OCI-LY1 (cell line): Measurements from ENCODE around the gene ENDOD1.
"Not testable (repeated sequence)": the region's sequence is repeated elsewhere in the genome, so short reads cannot be mapped to it uniquely, and the experiment has no call there.

ENCODE experiments used
- H2AFZ ChIP-seq: fragments of 200-600 bp; sonication (generic), shearing (Covaris generic); 2 replicates; pipeline ENCODE4 v1.6.0; 2014; ENCODE audit warnings: antibody characterized with exemption, mild to moderate bottlenecking, low read length
- H3F3A ChIP-seq: fragments of 200-600 bp; sonication (generic), shearing (Covaris generic); 2 replicates; pipeline ENCODE4 v1.6.0; 2014; ENCODE audit warnings: mild to moderate bottlenecking, antibody characterized with exemption, low read length, moderate library complexity; ENCODE audit not compliant: insufficient read depth
- H3K27ac ChIP-seq: fragments of 200-600 bp; sonication (generic); 2 replicates; pipeline ENCODE4 v1.5.1; 2014; ENCODE audit warnings: low read length, mixed run types, mild to moderate bottlenecking, low read depth; ENCODE audit not compliant: poor library complexity, severe bottlenecking
- H3K27me3 ChIP-seq: fragments of 200-600 bp; sonication (generic); 2 replicates; pipeline ENCODE4 v1.6.0; 2014; ENCODE audit warnings: antibody characterized with exemption, mild to moderate bottlenecking, low read length, moderate library complexity; ENCODE audit not compliant: insufficient read depth
- H3K36me3 ChIP-seq: fragments of 200-600 bp; sonication (generic); 2 replicates; pipeline ENCODE4 v1.6.1; 2014; ENCODE audit warnings: mild to moderate bottlenecking, antibody characterized with exemption, low read length, moderate library complexity, mixed read lengths; ENCODE audit not compliant: insufficient read depth
- H3K4me1 ChIP-seq: fragments of 200-600 bp; sonication (generic); 2 replicates; pipeline ENCODE4 v1.5.1; 2014; ENCODE audit warnings: mild to moderate bottlenecking, low read length, moderate library complexity; ENCODE audit not compliant: insufficient read depth, severe bottlenecking
- H3K4me2 ChIP-seq: fragments of 200-600 bp; sonication (generic), shearing (Covaris generic); 2 replicates; pipeline ENCODE4 v1.6.1; 2014; ENCODE audit warnings: low read length
- H3K4me3 ChIP-seq: fragments of 200-600 bp; sonication (generic); 2 replicates; pipeline ENCODE4 v1.5.1; 2014; ENCODE audit warnings: low read length, low read depth, mild to moderate bottlenecking, mixed read lengths; ENCODE audit not compliant: poor library complexity, severe bottlenecking
- H3K79me2 ChIP-seq: fragments of 200-600 bp; shearing (Covaris generic); 2 replicates; pipeline ENCODE4 v1.6.1; 2016; ENCODE audit warnings: mixed run types, low read length, mixed read lengths; ENCODE audit not compliant: insufficient read depth
- H3K9ac ChIP-seq: fragments of 200-600 bp; sonication (generic), shearing (Covaris generic); 2 replicates; pipeline ENCODE4 v1.6.1; 2014; ENCODE audit warnings: mild to moderate bottlenecking, low read length, mixed read lengths
- H3K9me2 ChIP-seq: fragments of 200-600 bp; sonication (generic), shearing (Covaris generic); 2 replicates; pipeline ENCODE4 v1.6.1; 2014; ENCODE audit warnings: low read depth, mild to moderate bottlenecking, low read length, mixed read lengths
- H3K9me3 ChIP-seq: fragments of 200-600 bp; shearing (Covaris generic); 2 replicates; pipeline ENCODE4 v1.6.1; 2014; ENCODE audit warnings: low read length, mixed read lengths
- H4K20me1 ChIP-seq: fragments of 200-600 bp; sonication (generic), shearing (Covaris generic); 2 replicates; pipeline ENCODE4 v1.6.0; 2016; ENCODE audit warnings: mild to moderate bottlenecking, low read length; ENCODE audit not compliant: insufficient read depth
- EZH2 ChIP-seq: fragments of 200-600 bp; sonication (generic), shearing (Covaris generic); IDR thresholded peaks from 2 replicates; pipeline ENCODE4 v1.8.0; 2017; ENCODE audit warnings: borderline replicate concordance, mixed run types, mild to moderate bottlenecking, antibody characterized with exemption, low read length, moderate library complexity, mixed read lengths
- TF ChIP-seq, protein P1 (sequence below): fragments of 200-600 bp; sonication (generic), shearing (Covaris generic); IDR thresholded peaks from 2 replicates; pipeline ENCODE4 v1.5.1; 2017; ENCODE audit warnings: mild to moderate bottlenecking, antibody characterized with exemption, low read length, moderate library complexity, mixed read lengths

Gene ENDOD1

DNA sequence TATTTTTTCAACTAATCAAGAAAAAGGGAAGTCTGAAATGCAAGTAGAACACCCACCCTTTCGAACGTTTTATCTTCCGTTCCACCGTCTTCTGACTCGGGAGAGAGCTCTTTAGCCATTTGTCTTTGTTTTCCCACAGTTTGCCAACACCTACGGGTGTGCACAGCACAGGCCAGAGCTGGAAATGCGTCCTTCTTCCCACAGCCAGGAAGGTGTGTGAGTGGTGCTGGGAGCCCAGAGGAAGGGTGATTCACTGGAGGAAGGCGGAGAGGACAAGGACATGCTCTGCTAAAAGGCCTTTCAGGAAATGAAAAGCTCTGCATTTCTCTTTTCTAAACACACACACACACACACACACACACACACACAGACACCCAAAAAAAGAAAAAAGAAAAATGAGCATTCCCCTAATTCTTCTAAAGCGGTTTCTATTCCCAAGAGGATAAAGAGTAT lies 18.5 kb downstream of the ENDOD1 start:
- no peak overlapping the region for H3K9ac ChIP-seq
- H3K4me1 ChIP-seq = no peaks in the 10 kb centered on the region
- H2AFZ ChIP-seq = no peak overlapping the region
- H3K4me2 ChIP-seq = no peak overlapping the region
- H3K9me2 ChIP-seq = no peaks in the 10 kb centered on the region
- TF ChIP-seq, protein P1, sequence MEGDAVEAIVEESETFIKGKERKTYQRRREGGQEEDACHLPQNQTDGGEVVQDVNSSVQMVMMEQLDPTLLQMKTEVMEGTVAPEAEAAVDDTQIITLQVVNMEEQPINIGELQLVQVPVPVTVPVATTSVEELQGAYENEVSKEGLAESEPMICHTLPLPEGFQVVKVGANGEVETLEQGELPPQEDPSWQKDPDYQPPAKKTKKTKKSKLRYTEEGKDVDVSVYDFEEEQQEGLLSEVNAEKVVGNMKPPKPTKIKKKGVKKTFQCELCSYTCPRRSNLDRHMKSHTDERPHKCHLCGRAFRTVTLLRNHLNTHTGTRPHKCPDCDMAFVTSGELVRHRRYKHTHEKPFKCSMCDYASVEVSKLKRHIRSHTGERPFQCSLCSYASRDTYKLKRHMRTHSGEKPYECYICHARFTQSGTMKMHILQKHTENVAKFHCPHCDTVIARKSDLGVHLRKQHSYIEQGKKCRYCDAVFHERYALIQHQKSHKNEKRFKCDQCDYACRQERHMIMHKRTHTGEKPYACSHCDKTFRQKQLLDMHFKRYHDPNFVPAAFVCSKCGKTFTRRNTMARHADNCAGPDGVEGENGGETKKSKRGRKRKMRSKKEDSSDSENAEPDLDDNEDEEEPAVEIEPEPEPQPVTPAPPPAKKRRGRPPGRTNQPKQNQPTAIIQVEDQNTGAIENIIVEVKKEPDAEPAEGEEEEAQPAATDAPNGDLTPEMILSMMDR = no peak
- TF ChIP-seq EZH2 = no peak
- H4K20me1 ChIP-seq = no peaks in the 10 kb centered on the region
- 0 out of 2 replicates have a peak, but pooled peaks cover 5% of the 10 kb centered on the region for H3K27me3 ChIP-seq
- H3K79me2 ChIP-seq = no peaks in the 10 kb centered on the region
- no peak overlapping the region for H3K27ac ChIP-seq
- no peak overlapping the region for H3K4me3 ChIP-seq
- H3K9me3 ChIP-seq = no peaks in the 10 kb centered on the region
- H3K36me3 ChIP-seq = no peaks in the 10 kb centered on the region
- no peaks in the 10 kb centered on the region for H3F3A ChIP-seq

DNA sequence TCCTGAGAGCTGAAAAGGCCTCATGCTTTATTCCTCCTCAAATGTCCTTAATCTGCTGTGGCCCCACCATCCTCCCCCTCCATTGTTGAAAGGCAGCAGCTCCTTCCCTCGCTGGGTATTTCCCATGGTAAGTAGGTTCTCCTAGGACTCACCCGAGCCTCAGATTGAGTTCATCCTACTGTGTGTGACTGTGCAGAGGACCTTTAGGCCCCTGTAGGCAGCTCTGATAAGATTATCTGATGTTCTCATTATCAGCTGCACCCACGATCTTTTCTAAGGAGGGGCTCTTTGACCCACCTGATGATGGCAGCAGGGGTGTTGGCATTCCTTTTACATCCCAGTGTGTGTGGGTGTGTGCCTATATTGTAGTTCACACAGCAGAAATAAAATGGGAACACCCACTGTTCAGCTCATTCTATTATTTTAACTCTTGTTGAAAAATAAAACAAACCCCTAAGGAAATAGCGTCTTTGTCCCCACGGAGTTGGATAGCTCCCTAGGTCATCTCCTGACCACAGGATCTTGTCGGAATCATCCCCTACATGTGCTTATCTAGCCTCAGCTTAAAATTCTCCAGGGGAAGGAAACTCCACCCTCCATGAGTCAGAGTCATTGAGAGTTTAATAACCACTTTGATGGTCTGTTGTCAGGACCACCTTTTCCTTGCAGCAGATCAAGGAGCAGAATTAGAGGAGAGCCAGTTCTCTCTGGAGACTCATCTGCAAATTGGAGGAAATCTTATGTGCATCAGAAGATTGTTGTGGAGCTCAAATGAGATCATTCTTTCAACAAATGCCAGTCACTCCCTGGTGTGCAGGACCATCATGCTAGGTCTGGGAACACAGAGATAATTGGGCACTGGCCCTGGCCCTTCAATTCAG lies 19.3 kb downstream of the ENDOD1 start:
- H3K9ac ChIP-seq = no peak overlapping the region
- H3K36me3 ChIP-seq = no peaks in the 10 kb centered on the region
- H3K27ac ChIP-seq = no peak overlapping the region
- TF ChIP-seq, protein P1 = no peak
- no peaks in the 10 kb centered on the region for H3K4me1 ChIP-seq
- H3K79me2 ChIP-seq = no peaks in the 10 kb centered on the region
- H3K9me2 ChIP-seq = no peaks in the 10 kb centered on the region
- 0 out of 2 replicates have a peak, but pooled peaks cover 5% of the 10 kb centered on the region for H3K27me3 ChIP-seq
- no peak overlapping the region for H3K4me3 ChIP-seq
- H2AFZ ChIP-seq = no peak overlapping the region
- no peaks in the 10 kb centered on the region for H4K20me1 ChIP-seq
- H3F3A ChIP-seq = no peaks in the 10 kb centered on the region
- no peaks in the 10 kb centered on the region for H3K9me3 ChIP-seq
- H3K4me2 ChIP-seq = no peak overlapping the region

GRCh38 chr11:95111471-95111870 lies 21.8 kb downstream of the ENDOD1 start:
- H3K4me1 ChIP-seq = not testable (repeated sequence)

More at GRCh38 chr11:95111471-95111870, 21.8 kb downstream of the ENDOD1 start:
- H2AFZ ChIP-seq, H3K36me3 ChIP-seq, H3K4me2 ChIP-seq, H3K79me2 ChIP-seq, H3K9ac ChIP-seq, H3K27ac ChIP-seq, H3K27me3 ChIP-seq, H3K9me3 ChIP-seq, H3F3A ChIP-seq, H4K20me1 ChIP-seq, H3K9me2 ChIP-seq, H3K4me3 ChIP-seq: not testable (repeated sequence)
